Effector memory CD4-positive, alpha-beta T cell (primary cell): ENCODE measurements around the gene CSMD2.

Experiments used
- DNase-seq, 3 donors: peaks; one replicate each; pipeline ENCODE4 v3.0.0-alpha.2; 2020
- H3K27ac ChIP-seq: 2 replicates; pipeline ENCODE4 v1.7.0; 2013; ENCODE audit warnings: mild to moderate bottlenecking, low read length, moderate library complexity; ENCODE audit not compliant: insufficient read depth, poor library complexity, severe bottlenecking
- H3K27me3 ChIP-seq: replicated peaks from 2 replicates; pipeline ENCODE4 v1.7.0; 2013; ENCODE audit warnings: mild to moderate bottlenecking, low read length; ENCODE audit not compliant: insufficient read depth, control insufficient read depth, poor library complexity, severe bottlenecking
- H3K36me3 ChIP-seq: 2 replicates; pipeline ENCODE4 v1.7.0; 2013; ENCODE audit warnings: mild to moderate bottlenecking, low read length, moderate library complexity; ENCODE audit not compliant: control insufficient read depth, insufficient read depth
- H3K4me1 ChIP-seq: 2 replicates; pipeline ENCODE4 v1.7.0; 2013; ENCODE audit warnings: low read length, mild to moderate bottlenecking; ENCODE audit not compliant: control insufficient read depth, insufficient read depth, poor library complexity, severe bottlenecking
- H3K4me3 ChIP-seq: 2 replicates; pipeline ENCODE4 v1.7.0; 2013; ENCODE audit warnings: low read length, low read depth, mild to moderate bottlenecking; ENCODE audit not compliant: insufficient read depth, poor library complexity, severe bottlenecking
- H3K9me3 ChIP-seq: 2 replicates; pipeline ENCODE4 v1.7.0; 2013; ENCODE audit warnings: mild to moderate bottlenecking, low read length, moderate library complexity; ENCODE audit not compliant: control insufficient read depth

The CSMD2 gene

GRCh38 chr1:33971018-33971710 lies 193.9 kb downstream of the CSMD2 start:
- DNase-seq: no peak
- Histone ChIP-seq H3K4me3 (no peak overlapping the region), H3K36me3 (no peaks in the 10 kb centered on the region), H3K9me3 (no peaks in the 10 kb centered on the region), H3K4me1 (no peaks in the 10 kb centered on the region), H3K27me3 (no peaks in the 10 kb centered on the region), H3K27ac (no peak overlapping the region)

DNA sequence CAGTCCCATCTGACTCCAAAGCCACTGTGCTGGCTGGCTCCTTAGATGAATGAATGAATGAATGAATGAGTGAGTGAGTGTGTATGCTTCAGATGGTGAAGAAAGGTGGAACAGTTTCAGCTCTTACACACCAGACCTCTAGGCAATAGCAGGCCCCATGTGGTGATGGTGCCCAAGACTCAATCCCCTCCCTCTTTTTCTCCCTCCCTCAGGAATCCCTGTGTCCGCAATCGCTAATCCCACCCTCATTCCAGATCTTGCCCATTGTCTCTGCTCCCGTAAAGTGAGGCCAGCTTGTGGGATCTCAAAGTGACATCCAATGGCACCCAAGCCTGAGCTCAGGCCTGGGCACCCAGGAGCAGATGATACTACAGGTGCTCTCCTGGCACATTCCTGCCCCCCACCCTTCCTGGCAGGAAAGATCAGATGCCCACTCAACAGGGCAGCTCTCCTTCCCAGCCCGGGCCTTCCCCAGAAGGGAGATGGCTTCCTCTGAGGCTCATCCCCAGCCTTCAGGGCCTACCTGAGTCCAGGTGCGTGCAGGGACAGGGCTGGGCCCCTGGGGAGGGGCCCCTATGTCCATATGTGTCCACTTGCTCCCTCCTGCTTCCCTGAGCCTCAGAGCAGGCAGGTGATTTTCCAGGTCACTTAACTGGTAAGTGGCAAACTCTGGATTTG lies 194.7 kb downstream of the CSMD2 start:
- H3K9me3 ChIP-seq: no peaks in the 10 kb centered on the region
- H3K27ac ChIP-seq: no peak overlapping the region
- DNase-seq: no peak
- no peaks in the 10 kb centered on the region for H3K36me3 ChIP-seq
- H3K27me3 ChIP-seq: no peaks in the 10 kb centered on the region
- H3K4me3 ChIP-seq: no peak overlapping the region
- H3K4me1 ChIP-seq: no peaks in the 10 kb centered on the region

DNA sequence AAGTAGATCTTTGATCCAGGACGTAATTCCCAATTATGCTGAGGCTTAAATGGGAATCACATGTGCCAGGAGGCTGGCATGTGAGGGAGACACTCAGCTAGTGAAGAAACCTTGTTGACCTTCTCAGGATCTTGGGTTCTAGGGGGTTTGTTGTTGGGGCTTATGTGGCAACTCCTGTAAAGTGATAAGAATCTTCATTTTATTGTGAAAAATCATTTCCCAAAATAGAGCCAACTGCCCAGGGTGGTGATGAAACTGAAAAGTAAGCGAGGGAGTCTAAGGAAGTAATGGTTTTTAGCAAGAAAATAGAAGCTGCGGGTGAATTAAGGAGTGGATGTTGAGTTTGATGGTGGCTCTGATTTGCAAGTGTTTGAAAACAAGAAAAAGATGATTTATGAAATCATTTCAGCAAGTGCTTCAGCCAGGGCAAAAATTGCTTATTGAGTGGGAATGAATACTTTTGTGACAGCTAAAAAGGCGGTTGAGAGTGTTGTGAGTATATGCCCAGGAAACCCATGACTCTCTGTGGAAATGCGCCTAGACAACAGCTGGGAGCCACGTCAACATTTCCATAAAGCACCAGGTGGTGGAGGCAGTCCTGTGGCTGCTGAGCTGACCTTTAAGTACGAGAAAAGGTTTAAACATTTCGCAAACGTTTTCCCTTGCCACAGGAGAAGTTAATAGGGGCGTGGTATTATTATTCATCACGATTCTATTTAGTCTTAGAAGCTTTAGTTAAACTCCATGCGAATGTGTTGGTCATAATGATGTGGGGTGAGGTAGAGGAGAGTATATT lies 198.5 kb downstream of the CSMD2 start:
- no peaks in the 10 kb centered on the region for H3K27me3 ChIP-seq
- no peak for DNase-seq
- H3K9me3 ChIP-seq: no peaks in the 10 kb centered on the region
- no peak overlapping the region for H3K4me3 ChIP-seq
- H3K27ac ChIP-seq: no peak overlapping the region
- H3K4me1 ChIP-seq: no peaks in the 10 kb centered on the region
- no peaks in the 10 kb centered on the region for H3K36me3 ChIP-seq

DNA sequence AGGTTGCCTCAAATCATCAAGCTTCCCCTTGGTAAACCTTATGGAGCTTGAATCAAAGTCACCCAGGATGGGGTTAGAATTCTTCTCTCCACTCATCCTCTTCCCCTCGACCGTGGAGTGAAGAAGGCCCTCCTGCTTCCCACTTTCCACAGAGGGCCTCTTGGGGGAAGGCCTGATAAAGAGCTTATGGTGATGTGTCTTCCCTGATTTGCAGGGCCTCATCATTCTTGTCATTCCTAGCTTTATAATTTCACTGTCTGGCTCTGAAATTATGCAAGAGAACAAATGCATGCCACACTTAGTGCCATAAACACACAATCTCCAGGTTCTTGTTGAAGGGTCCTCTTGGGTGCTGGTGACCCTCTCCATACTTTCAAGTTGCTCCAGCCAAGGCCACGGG lies 199.9 kb downstream of the CSMD2 start:
- Histone ChIP-seq H3K9me3 (no peaks in the 10 kb centered on the region), H3K27me3 (no peaks in the 10 kb centered on the region), H3K36me3 (no peaks in the 10 kb centered on the region), H3K4me1 (no peaks in the 10 kb centered on the region), H3K27ac (no peak overlapping the region), H3K4me3 (no peak overlapping the region)
- DNase-seq: no peak

- no peak overlapping the region for H3K27ac ChIP-seq
- no peak for DNase-seq
- H3K4me3 ChIP-seq: no peak overlapping the region
- H3K4me1 ChIP-seq: no peaks in the 10 kb centered on the region
- H3K36me3 ChIP-seq: no peaks in the 10 kb centered on the region
- H3K27me3 ChIP-seq: no peaks in the 10 kb centered on the region
- no peaks in the 10 kb centered on the region for H3K9me3 ChIP-seq
Observed at GRCh38 chr1:33962061-33962460, 203.0 kb downstream of the CSMD2 start.

DNA sequence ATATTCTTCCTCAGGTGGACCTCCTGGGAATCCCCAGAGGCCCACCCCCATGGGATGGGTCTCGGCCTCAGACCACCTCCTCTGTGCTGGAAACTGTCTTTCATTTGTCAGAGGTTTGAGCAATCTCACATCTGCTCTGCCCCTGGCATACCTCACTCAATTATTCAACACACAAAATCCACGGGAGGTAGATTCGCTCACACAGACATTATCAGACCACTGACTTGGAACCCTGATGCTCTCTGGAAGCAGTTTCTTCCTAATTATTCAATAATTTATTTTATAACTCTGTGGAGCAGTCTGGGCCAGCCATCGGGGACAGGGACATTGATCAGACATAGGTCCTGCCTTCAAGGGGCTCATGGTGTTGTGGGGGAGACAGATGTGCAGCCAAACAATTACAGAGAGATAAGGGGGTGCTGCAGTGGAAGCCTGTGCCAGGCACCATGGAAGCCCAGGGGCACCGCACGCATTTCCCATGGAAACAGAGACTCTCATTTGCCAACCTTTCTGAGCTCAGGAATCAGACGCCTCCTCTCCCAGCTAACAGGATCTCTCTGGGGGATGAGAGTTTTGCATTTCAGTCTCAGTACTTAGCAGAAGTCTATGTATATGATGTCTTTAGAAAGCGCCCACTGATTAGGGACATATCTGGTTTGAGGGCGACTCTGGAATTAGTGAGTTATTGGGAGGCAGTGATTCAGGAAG lies 204.7 kb downstream of the CSMD2 start:
- H3K4me3 ChIP-seq: no peak overlapping the region
- H3K27ac ChIP-seq: no peak overlapping the region
- DNase-seq: no peak
- H3K9me3 ChIP-seq: no peaks in the 10 kb centered on the region
- no peaks in the 10 kb centered on the region for H3K36me3 ChIP-seq
- H3K4me1 ChIP-seq: no peaks in the 10 kb centered on the region
- H3K27me3 ChIP-seq: no peaks in the 10 kb centered on the region

DNA sequence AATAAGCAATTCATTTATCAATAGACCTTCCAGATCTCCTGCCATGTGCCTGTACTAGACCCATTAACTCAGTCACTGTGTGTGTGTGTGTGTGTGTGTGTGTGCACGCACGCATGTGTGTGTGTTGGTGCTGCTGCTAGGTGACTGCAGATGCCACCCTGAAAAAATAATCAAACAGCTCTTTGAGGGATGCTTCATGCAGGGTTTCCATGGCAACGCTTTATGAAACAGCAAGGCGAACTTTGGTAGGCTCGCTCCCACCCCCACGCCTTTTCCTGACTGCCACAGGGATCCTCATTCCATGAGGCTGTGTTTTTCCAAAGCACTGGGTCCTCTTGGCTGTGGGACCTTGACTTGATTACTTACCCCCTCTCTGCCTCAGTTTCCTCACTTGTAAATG lies 207.2 kb downstream of the CSMD2 start:
- Histone ChIP-seq H3K9me3 (no peaks in the 10 kb centered on the region), H3K27me3 (no peaks in the 10 kb centered on the region), H3K4me1 (no peaks in the 10 kb centered on the region), H3K4me3 (no peak overlapping the region), H3K27ac (no peak overlapping the region), H3K36me3 (no peaks in the 10 kb centered on the region)
- DNase-seq: no peak

- Histone ChIP-seq H3K4me1 (no peaks in the 10 kb centered on the region), H3K9me3 (no peaks in the 10 kb centered on the region), H3K27ac (no peak overlapping the region), H3K27me3 (no peaks in the 10 kb centered on the region), H3K4me3 (no peak overlapping the region), H3K36me3 (no peaks in the 10 kb centered on the region)
- DNase-seq: no peak
Observed at GRCh38 chr1:33955096-33955495, 209.9 kb downstream of the CSMD2 start.

- Histone ChIP-seq H3K27me3 (no peaks in the 10 kb centered on the region), H3K36me3 (no peaks in the 10 kb centered on the region), H3K9me3 (no peaks in the 10 kb centered on the region), H3K4me3 (no peak overlapping the region), H3K27ac (no peak overlapping the region), H3K4me1 (no peaks in the 10 kb centered on the region)
- no peak for DNase-seq
Observed at GRCh38 chr1:33949570-33949969, 215.5 kb downstream of the CSMD2 start.
